ENCODE measurements around the gene LRMDA.

LRMDA gene

DNA sequence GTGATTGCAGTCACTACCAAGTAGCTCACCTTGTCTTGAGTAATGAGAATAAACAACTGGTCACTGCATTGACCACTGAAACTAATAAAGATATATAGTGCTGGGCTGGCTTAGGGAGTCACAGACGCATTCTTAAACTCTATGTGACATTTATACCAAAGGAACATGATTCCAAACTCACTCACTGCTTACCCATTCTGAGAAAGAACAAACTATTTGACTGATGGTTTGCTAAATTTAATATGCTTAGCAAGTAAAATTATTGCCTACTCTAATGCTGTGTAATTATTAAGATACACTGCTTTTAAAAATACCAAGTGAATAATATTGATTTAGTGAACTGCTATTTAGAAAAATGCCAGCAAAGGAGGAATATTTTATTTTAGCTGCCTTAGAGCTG lies 191.1 kb downstream of the LRMDA start:
- H3K4me3 ChIP-seq (ENCODE audit: low read depth, low read length), result no peak overlapping the region
- DNase-seq (ENCODE audit: low read depth), result no peak
- TF ChIP-seq, protein P1, sequence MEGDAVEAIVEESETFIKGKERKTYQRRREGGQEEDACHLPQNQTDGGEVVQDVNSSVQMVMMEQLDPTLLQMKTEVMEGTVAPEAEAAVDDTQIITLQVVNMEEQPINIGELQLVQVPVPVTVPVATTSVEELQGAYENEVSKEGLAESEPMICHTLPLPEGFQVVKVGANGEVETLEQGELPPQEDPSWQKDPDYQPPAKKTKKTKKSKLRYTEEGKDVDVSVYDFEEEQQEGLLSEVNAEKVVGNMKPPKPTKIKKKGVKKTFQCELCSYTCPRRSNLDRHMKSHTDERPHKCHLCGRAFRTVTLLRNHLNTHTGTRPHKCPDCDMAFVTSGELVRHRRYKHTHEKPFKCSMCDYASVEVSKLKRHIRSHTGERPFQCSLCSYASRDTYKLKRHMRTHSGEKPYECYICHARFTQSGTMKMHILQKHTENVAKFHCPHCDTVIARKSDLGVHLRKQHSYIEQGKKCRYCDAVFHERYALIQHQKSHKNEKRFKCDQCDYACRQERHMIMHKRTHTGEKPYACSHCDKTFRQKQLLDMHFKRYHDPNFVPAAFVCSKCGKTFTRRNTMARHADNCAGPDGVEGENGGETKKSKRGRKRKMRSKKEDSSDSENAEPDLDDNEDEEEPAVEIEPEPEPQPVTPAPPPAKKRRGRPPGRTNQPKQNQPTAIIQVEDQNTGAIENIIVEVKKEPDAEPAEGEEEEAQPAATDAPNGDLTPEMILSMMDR (conservative IDR thresholded peaks at IDR 0.05; ENCODE audit: low read depth, low read length), result no peak

DNA sequence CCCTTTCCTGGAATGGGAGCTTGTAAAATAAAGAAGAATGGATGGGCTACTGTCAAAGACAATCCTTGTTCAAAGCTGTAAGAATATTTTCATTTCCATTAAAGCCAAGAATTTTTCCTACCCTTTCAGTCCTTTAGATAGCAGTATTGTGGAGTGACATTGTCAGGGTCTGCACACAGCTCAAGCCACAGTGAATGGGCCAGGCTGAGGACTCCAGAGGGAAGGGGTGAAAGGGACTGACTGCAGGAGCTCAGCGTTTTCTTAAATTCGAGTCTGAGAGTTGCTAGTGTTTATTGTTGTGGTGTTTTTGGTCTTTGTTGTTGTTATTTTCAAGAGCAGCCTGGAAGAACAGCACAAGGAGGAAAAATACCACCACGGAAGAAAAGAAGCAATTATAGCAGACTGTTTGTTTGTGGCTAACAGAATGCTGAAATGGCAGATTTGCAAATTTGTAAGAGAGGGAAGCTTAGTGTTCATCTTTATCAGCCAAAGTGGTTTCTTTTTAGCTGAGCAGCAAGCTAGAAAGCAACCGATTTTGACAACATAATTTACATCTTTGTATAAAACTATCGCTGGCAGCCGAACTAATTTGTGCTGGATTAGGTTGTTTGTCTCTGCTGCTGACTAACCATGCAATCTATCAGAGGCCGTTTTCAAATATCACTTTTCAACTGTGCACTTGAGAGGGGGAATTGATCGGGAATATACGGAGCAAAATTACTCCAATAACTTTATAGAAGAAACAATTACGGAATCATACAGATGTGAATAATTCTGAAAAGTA lies 192.1 kb downstream of the LRMDA start:
- DNase-seq (ENCODE audit: low read depth), result no peak
- TF ChIP-seq, protein P1 (conservative IDR thresholded peaks at IDR 0.05; ENCODE audit: low read depth, low read length), result no peak
- no peak overlapping the region for H3K4me3 ChIP-seq (ENCODE audit: low read depth, low read length)

DNA sequence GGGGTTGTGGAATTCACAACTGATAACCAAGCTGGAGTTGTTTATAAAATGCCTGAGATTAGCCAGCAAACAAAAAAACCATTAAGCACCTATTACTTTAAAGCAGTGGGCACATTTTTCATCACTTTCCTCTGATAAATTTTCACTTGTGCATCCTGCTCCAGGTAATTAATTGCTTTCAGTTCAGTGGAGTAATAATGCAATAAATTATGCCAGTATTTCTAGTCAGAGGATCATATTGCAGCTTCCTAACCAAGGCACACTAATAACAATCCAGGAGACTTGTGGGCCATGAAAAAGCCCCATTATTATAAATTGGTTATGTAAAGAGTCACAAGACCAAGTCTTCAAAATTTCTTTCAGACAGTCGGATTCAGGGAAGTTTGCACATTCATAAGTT lies 193.2 kb downstream of the LRMDA start:
- H3K4me3 ChIP-seq (ENCODE audit: low read depth, low read length), result no peak overlapping the region
- DNase-seq (ENCODE audit: low read depth), result no peak
- TF ChIP-seq, protein P1 (conservative IDR thresholded peaks at IDR 0.05; ENCODE audit: low read depth, low read length), result no peak

DNA sequence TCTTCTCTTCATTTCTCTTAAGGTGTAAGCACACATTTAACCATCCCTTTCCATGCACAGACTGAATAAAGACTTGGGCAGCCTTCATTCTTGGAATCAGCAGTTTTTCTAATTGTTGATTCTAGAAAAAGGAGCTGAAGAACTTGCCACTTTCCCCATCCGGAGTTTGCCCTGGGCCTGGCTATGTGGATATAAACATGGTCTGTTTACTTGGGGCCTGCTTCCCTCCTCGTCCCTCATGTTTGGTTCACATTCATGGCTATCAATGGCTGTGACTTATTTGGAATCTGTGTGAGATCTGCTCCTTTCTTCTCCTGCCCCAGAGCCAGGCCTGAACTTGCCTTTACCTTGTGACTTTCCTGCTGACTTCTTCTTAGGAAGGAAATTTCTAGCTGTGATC lies 199.3 kb downstream of the LRMDA start:
- TF ChIP-seq, protein P1 (conservative IDR thresholded peaks at IDR 0.05; ENCODE audit: low read depth, low read length), result no peak
- no peak overlapping the region for H3K4me3 ChIP-seq (ENCODE audit: low read depth, low read length)
- DNase-seq (ENCODE audit: low read depth), result no peak

DNA sequence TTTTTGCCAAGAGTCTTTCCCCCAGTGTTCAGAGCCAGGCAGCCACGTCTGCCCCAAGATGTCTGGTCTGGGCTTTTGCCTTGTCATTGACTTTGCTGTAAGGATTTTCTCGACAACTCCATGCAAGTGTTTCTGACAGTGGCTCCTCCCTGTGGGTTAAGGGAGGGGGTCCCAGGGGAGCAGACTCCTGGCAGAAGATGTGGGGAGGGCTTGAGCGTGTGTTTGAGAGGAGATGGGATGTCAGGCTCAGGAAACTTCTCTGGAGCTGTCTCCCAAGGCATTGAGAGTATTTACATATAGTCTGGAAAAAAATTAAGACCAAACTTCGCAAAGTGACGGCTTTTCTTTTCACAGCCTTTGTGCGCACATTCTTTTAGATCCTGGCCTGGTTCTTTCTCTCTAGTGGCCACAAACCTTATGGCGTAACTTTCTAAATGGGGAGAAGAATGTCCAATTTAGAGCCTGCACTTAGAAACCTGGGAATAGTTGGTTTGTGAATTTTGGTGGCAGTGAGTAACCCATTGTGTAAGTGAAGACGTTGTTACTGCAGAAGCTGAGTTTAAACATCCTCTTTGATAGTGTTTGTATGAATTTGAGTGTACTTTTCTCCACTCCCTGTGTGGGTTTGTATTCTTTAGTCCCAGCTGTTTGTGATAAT lies 201.5 kb downstream of the LRMDA start:
- DNase-seq (ENCODE audit: low read depth), result no peak

DNA sequence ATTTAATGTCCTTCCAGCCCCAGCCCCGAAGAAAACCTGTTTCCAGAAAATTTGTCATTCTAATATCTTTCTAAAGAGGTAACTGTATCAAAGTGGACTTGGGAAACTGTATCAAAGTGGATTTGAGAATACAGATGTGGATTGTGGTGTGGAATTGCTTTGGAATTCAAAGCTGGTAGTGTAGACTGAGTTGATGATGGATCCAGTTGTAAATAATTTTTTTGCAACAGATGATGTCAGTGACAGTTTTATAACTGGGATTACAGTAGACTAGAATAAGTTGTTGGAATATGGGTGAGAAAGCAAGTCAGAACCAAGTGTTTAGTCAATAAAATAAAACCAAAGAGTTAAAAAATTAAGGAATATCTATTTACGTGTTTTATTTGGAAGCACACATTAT lies 202.1 kb downstream of the LRMDA start:
- DNase-seq (ENCODE audit: low read depth), result no peak
- TF ChIP-seq, protein P1 (conservative IDR thresholded peaks at IDR 0.05; ENCODE audit: low read depth, low read length), result no peak

More for the DNA sequence above, 201.5 kb downstream of the LRMDA start:
- no peak overlapping the region for H3K4me3 ChIP-seq (ENCODE audit: low read depth, low read length)
- TF ChIP-seq, protein P1 (conservative IDR thresholded peaks at IDR 0.05; ENCODE audit: low read depth, low read length), result no peak

More for the DNA sequence above, 202.1 kb downstream of the LRMDA start:
- H3K4me3 ChIP-seq (ENCODE audit: low read depth, low read length), result no peak overlapping the region
